Vagina (tissue), 2 donors: ENCODE results near the gene DNAJC13.

Source experiments
- CTCF ChIP-seq, 3 experiments: fragments of 450-650 bp in 2 of 3; fragments of 200-600 bp in 1 of 3; sonication (generic) in 1 of 3; IDR thresholded peaks; one replicate each; pipeline ENCODE4 v1.5.1; 2017 to 2019; ENCODE audit warnings: antibody characterized with exemption in 3 of 3, mild to moderate bottlenecking in 2 of 3, moderate library complexity in 2 of 3
- POLR2A ChIP-seq, 2 donors: fragments of 450-650 bp; IDR thresholded peaks; one replicate each; pipeline ENCODE4 v1.6.1; 2017; ENCODE audit warnings: antibody characterized with exemption in 2 of 2, mild to moderate bottlenecking in 2 of 2, moderate library complexity in 2 of 2
- POLR2AphosphoS5 ChIP-seq, 2 donors: sonication (generic); formaldehyde crosslinking; IDR thresholded peaks; one replicate each; pipeline ENCODE4 v1.9.0; 2017; ENCODE audit warnings: antibody characterized with exemption in 2 of 2, mild to moderate bottlenecking in 2 of 2, low read depth in 1 of 2; ENCODE audit not compliant: insufficient read depth in 1 of 2

- TF ChIP-seq CTCF (IDR thresholded peaks at IDR 0.05) = no peak
- TF ChIP-seq POLR2AphosphoS5 (IDR thresholded peaks at IDR 0.05; ENCODE audit: insufficient read depth in 1 of 2, low read depth in 1 of 2) = no peak
- TF ChIP-seq POLR2A (IDR thresholded peaks at IDR 0.05) = no peak
Measured at GRCh38 chr3:132396255-132396654, 21.0 kb upstream of the DNAJC13 start.
